Activated T-cell treated with anti-CD3 and anti-CD28 coated beads, Interleukin-2, amount 50 U/mL, for 72 hours (primary cell): Measurements from ENCODE around the gene LATS1. TPM values are rescaled to one million over a fixed set of nuclear protein-coding genes. Genes with fewer than 3 reads are reported as not detected.
"Not testable (repeated sequence)": the region's sequence is repeated elsewhere in the genome, so short reads cannot be mapped to it uniquely, and the experiment has no call there.

ENCODE experiments used
- ATAC-seq, 2 donors: fragments of 150-1000 bp; cut with Tn5 transposase; replicated peaks in 1 of 2; 2 replicates each; pipeline ENCODE4 v1.10.0; 2021; ENCODE audit warnings: moderate library complexity in 2 of 2, mild to moderate bottlenecking in 1 of 2
- DNase-seq, 2 donors: peaks; one replicate each; pipeline ENCODE4 v3.0.0; 2021 to 2022; ENCODE audit warnings: mixed read lengths in 1 of 2
- H3K27ac Mint-ChIP-seq: one replicate; pipeline ENCODE4 v1.8.0; 2022; ENCODE audit warnings: mild to moderate bottlenecking, moderate library complexity, mixed read lengths
- H3K27me3 Mint-ChIP-seq: one replicate; pipeline ENCODE4 v1.8.0; 2022; ENCODE audit warnings: low read depth, mixed read lengths
- H3K36me3 Mint-ChIP-seq, 2 donors: one replicate each; pipeline ENCODE4 v1.8.0; 2022; ENCODE audit warnings: mixed read lengths in 2 of 2, mild to moderate bottlenecking in 1 of 2; ENCODE audit not compliant: insufficient read depth in 2 of 2
- H3K4me1 Mint-ChIP-seq: one replicate; pipeline ENCODE4 v1.8.0; 2022; ENCODE audit warnings: low read depth, mixed read lengths
- H3K4me3 Mint-ChIP-seq, 2 donors: one replicate each; pipeline ENCODE4 v1.8.0; 2022; ENCODE audit warnings: mild to moderate bottlenecking in 2 of 2, mixed read lengths in 2 of 2, moderate library complexity in 2 of 2
- H3K9me3 Mint-ChIP-seq, 2 donors: one replicate each; pipeline ENCODE4 v1.8.0; 2022; ENCODE audit warnings: mixed read lengths in 2 of 2
- total RNA-seq, 2 donors: library from RNA; stranded (reverse); gene quantifications; one replicate each; pipeline ENCODE4 v1.2.3, GENCODE V29; 2022

Gene LATS1
- total RNA-seq, 2 donors from 2014 or later: 24.0 to 24.6 TPM

DNA sequence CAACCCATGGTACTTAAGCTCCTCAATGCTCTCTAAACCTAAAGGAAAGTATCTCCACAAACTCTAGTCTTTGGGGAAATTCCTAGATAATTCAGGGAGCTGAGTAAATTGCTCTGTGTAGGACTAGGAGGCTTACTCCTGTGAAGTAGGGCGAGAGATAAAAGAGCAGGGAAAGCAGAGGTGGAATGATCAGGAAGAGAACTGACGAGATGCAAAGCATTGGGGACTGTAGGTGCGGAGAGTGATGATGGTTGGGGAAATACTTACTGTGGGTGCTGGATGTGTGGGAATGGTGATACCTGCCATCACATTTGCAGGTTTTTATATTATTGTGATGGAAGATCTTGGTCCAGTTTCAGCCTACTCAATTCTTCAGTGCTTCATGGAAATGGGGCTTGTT lies 1.6 kb upstream of the LATS1 start:
- Mint-ChIP-seq H3K9me3 (no peaks in the 10 kb centered on the region), H3K27ac (peak overlapping the region; percentile 35), H3K36me3 (peaks cover 4 to 8% of the 10 kb centered on the region in 2 donors), H3K4me1 (peaks cover 17% of the 10 kb centered on the region), H3K27me3 (no peaks in the 10 kb centered on the region), H3K4me3 (peak overlapping the region; percentile 34 to 39)
- ATAC-seq (no peak), DNase-seq (no peak)

DNA sequence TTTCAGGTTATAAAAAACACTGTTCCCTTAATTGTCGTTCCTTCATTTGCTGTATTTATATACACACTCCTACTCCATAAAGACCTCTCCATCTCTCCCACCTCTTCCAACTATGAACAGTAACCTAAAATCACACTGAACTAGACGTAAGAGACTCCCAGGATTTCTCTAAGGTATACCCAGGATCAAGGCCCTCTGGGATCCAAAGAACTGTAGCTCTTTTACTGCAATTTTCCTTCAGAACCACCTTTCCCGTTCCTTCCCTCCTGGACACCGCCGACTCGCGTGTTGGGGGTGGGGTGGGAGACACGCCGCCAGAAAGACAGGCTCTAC lies 680 bp downstream of the LATS1 start:
- H3K9me3 Mint-ChIP-seq: no peaks in the 10 kb centered on the region
- H3K27me3 Mint-ChIP-seq: no peaks in the 10 kb centered on the region
- DNase-seq: no peak
- peaks cover 23% of the 10 kb centered on the region for H3K4me1 Mint-ChIP-seq
- no peak for ATAC-seq
- H3K4me3 Mint-ChIP-seq: peak overlapping the region; percentile 94 to 100
- peaks cover 4% of the 10 kb centered on the region in 2 donors for H3K36me3 Mint-ChIP-seq
- peak overlapping the region; percentile 98 for H3K27ac Mint-ChIP-seq

DNA sequence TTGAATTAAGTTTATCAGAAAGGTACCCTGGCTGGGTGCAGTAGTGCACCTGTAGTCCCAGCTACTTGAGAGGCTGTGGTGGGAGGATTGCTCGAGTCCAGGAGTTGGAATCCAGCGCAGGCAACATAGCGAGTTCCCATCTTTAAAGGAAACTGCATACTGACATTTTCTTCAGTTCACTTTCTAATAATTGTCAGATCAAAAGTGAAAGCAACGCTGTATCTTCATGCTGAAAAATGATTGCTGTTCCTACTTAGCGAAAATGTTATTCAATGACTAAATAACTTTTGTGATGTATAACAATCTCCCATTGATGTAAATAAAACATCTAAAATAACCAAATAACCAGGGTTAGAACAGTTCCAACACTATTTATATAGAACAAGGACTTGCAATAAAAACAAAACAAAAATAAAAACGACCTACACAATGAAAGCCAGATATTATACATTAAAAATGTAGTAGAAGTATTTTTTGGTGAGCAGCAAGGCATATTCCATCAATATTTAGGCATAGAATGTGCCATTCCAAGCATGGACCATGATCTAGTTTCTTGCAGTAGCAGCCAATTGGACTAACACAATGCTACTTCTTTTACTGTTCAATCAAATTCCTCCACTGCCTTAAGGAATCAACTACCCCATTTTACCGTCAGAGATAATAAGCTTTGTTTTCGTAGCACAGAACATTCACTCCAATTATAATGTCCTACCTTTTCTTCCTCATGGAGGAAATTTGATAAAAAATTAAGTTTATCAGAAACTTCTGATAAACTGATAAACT lies 1.5 kb downstream of the LATS1 start:
- Mint-ChIP-seq H3K36me3 (peaks cover 4% of the 10 kb centered on the region in 2 donors), H3K4me1 (peaks cover 28% of the 10 kb centered on the region), H3K9me3 (no peaks in the 10 kb centered on the region), H3K27me3 (no peaks in the 10 kb centered on the region), H3K27ac (peak overlapping the region; percentile 98), H3K4me3 (peak overlapping the region; percentile 94 to 100)
- ATAC-seq: no peak
- no peak for DNase-seq

DNA sequence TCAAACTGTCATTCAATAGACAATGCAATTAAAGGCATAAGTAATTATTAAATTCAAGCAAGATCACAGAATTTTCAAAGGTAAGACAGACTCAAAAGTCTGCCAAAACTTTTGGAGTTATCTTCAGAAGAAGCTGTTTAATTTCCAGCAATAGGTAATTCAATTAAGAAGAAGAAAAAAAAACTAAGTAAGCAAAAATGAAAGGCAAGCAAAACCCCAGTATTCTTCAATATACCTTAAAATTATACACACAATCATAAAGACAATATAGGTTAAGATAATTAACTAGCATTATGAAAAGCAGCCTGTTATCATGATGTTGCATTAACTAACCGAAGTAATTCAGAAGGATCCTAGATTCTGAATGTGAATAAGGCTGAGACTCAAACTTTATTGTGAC lies 3.5 kb downstream of the LATS1 start:
- Mint-ChIP-seq H3K27me3 (no peaks in the 10 kb centered on the region), H3K9me3 (no peaks in the 10 kb centered on the region), H3K4me3 (peak overlapping the region in 1 of 2 donors; percentile 41), H3K4me1 (peaks cover 44% of the 10 kb centered on the region), H3K27ac (peak overlapping the region; percentile 63), H3K36me3 (peaks cover 4 to 5% of the 10 kb centered on the region in 2 donors)
- ATAC-seq (no peak), DNase-seq (no peak)

DNA sequence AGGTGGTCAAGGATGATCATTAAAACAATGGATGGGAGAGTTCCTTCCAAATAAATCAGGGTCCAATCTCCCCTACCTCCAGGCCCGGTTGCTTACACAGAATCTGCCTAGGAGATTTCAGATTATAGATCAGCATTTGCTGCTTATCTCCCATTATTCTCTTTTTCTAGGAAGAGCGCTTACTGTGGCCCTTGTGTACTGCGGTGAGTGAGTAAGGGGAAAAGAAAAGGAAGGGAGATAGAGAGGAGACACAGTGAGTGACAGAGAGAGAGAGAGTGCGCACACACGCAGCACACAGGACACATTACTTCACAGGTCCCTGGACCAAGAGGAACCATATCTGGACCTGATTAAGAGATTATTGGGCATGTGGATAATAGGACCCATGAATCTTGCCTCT lies 6.2 kb downstream of the LATS1 start:
- Mint-ChIP-seq H3K9me3 (no peaks in the 10 kb centered on the region), H3K4me1 (peaks cover 56% of the 10 kb centered on the region), H3K36me3 (peaks cover 0 to 1% of the 10 kb centered on the region in 2 donors), H3K4me3 (no peak overlapping the region), H3K27ac (no peak overlapping the region), H3K27me3 (no peaks in the 10 kb centered on the region)
- no peak for ATAC-seq
- DNase-seq: no peak

DNA sequence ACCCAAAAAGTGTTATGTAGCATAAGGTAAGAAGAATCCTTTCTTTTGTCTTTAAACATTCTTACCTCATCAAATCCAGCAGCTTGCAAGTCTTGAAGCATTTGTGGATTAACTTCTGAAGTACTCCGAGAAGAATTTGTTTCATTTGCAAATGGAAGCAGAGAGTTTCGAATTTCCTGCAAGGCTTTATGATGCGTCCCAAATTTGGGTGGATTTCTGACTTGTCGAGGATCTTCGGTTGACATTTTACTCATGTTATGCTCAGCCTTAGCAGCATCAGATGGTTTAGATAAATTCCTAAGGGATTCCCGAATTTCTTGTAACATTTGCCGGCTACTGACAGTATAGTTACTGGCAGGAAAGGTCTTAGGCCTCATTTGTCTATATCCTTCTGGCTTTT lies 16.2 kb downstream of the LATS1 start:
- no peaks in the 10 kb centered on the region for H3K9me3 Mint-ChIP-seq
- H3K4me3 Mint-ChIP-seq: no peak overlapping the region
- peaks cover 0 to 2% of the 10 kb centered on the region in 2 donors for H3K36me3 Mint-ChIP-seq
- H3K27ac Mint-ChIP-seq: no peak overlapping the region
- H3K4me1 Mint-ChIP-seq: peaks cover 16% of the 10 kb centered on the region
- no peaks in the 10 kb centered on the region for H3K27me3 Mint-ChIP-seq
- ATAC-seq (no peak), DNase-seq (no peak)

DNA sequence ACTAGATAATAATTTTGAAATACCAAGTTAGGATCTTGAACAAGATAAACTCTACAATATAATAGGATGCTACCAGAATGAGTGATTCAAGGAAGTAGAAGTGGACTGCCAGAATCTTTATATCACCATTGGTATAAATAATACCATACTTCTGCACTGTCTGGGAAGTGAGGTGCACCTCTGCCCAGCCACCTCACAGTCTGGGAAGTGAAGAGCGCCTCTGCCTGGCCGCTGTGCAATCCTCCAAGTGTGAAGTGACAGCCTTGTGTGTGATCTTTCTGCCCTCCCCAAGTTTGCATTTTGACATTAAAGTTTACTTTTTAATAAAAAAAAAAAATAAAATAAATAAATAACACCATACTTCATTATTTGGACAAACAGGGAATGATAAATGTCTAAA lies 18.8 kb downstream of the LATS1 start:
- Mint-ChIP-seq H3K27me3 (no peaks in the 10 kb centered on the region), H3K4me1 (no peaks in the 10 kb centered on the region), H3K9me3 (no peaks in the 10 kb centered on the region), H3K4me3 (no peak overlapping the region), H3K27ac (no peak overlapping the region), H3K36me3 (peaks cover 2 to 3% of the 10 kb centered on the region in 2 donors)
- no peak for ATAC-seq
- DNase-seq: no peak

DNA sequence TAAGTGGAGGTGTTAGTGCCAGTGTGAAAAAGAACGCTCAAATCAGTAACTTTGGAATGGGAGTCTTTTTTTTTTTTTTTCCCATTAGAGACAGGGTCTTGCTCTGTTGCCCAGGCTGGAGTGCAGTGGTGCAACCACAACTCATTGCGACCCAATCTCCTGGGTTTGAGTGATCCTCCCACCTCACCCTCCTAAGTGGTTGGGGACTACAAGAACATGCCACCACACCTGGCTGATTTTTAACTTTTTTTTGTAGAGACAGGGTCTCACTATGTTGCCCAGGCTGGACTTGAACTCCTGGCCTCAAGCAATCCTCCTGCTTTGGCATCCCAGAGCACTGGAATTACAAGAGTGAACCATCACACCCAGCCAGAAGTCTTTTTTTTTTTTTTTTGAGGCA lies 19.7 kb downstream of the LATS1 start:
- DNase-seq (no peak), ATAC-seq (no peak)
- no peak overlapping the region for H3K4me3 Mint-ChIP-seq
- H3K9me3 Mint-ChIP-seq: no peaks in the 10 kb centered on the region
- no peak overlapping the region for H3K27ac Mint-ChIP-seq
- H3K27me3 Mint-ChIP-seq: no peaks in the 10 kb centered on the region
- H3K36me3 Mint-ChIP-seq: peaks cover 2 to 3% of the 10 kb centered on the region in 2 donors
- H3K4me1 Mint-ChIP-seq: no peaks in the 10 kb centered on the region

DNA sequence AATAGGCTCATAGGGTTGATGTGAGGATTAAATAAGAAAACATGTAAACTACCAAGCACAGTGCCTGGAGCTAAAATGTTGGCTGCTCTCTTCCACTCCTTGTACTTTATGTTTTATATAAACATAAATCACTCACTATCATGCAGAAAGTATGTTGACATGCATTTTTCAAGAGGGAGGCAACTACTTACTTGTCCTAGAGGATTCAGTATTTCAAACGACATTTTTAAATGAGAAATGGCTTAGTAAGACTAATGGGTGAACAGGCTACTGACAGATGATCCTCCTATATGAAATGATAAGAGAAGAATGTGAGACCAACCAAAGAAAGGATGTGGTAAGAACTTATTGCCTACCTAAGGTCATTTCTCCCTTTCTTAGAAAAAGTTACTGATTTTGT lies 21.0 kb downstream of the LATS1 start:
- no peaks in the 10 kb centered on the region for H3K9me3 Mint-ChIP-seq
- H3K36me3 Mint-ChIP-seq: peaks cover 3 to 5% of the 10 kb centered on the region in 2 donors
- DNase-seq (no peak), ATAC-seq (no peak)
- no peaks in the 10 kb centered on the region for H3K4me1 Mint-ChIP-seq
- no peak overlapping the region for H3K4me3 Mint-ChIP-seq
- H3K27ac Mint-ChIP-seq: peak overlapping the region; percentile 44
- H3K27me3 Mint-ChIP-seq: no peaks in the 10 kb centered on the region

DNA sequence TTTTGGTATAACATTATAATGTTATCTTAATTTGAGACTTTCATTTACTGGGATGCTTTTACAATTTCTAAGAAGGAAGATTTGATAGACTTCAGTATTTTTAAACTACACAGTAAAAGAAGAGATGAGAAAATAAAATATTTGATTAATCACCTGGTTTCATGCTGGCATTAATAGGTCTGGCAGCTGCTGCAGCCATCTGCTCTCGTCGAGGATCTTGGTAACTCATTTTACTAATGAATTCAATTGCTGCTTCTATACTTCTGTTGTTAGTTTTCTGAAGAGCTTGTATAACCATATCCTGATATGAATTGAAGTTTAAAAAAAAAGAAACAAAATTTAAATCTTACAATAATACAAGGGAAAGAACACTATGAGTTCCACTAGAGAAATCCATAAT lies 23.0 kb downstream of the LATS1 start:
- Mint-ChIP-seq H3K36me3 (peaks cover 2 to 11% of the 10 kb centered on the region in 2 donors), H3K4me3 (no peak overlapping the region), H3K4me1 (no peaks in the 10 kb centered on the region), H3K27ac (no peak overlapping the region), H3K9me3 (no peaks in the 10 kb centered on the region), H3K27me3 (no peaks in the 10 kb centered on the region)
- ATAC-seq (no peak), DNase-seq (no peak)

DNA sequence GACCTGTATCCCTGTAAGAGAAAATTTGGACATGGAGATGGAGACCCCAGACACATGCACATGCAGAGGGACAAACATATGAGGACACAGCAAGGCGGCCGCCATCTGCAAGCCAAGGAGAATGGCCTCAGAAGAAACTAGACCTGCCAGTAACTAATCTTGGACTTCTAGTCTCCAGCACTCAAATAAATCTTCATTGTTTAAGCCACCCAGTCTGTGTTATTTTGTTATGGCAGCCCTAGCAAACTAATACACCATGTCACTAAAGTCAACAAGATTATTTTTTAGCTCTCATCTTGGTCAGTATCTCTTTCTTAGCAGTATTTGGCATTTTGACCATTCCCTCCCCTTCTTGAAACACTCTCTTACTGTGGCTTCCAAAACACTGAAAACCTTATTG lies 26.7 kb downstream of the LATS1 start:
- Mint-ChIP-seq H3K27ac (no peak overlapping the region), H3K36me3 (peaks cover 6 to 18% of the 10 kb centered on the region in 2 donors), H3K27me3 (no peaks in the 10 kb centered on the region), H3K9me3 (no peaks in the 10 kb centered on the region), H3K4me1 (peaks cover 20% of the 10 kb centered on the region), H3K4me3 (no peak overlapping the region)
- ATAC-seq: no peak
- no peak for DNase-seq

DNA sequence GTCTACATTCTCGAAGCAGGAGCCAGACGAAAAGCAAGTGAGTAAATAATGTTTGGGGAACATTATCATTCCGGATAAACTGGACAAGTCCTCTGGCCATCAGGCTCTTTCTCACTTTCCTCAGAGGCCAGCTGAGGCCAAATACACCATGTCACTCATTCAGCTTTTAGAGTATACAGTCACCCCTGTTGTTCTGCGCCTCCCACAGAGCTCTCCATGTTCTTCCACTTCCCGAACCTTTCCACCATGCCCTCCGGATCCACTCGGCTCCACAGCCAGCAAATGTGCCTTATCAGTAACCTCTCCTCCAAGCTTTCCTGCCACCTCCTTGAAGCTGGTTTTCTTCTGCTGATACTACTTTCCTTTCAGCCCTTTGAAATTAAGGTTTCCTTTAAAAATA lies 31.7 kb downstream of the LATS1 start:
- H3K4me1 Mint-ChIP-seq: peaks cover 28% of the 10 kb centered on the region
- no peak overlapping the region for H3K27ac Mint-ChIP-seq
- no peaks in the 10 kb centered on the region for H3K27me3 Mint-ChIP-seq
- DNase-seq (no peak), ATAC-seq (peak in 1 of 2 donors; percentile 1)
- H3K4me3 Mint-ChIP-seq: peak overlapping the region; percentile 22 to 36
- H3K9me3 Mint-ChIP-seq: no peaks in the 10 kb centered on the region
- peaks cover 4 to 20% of the 10 kb centered on the region in 2 donors for H3K36me3 Mint-ChIP-seq

DNA sequence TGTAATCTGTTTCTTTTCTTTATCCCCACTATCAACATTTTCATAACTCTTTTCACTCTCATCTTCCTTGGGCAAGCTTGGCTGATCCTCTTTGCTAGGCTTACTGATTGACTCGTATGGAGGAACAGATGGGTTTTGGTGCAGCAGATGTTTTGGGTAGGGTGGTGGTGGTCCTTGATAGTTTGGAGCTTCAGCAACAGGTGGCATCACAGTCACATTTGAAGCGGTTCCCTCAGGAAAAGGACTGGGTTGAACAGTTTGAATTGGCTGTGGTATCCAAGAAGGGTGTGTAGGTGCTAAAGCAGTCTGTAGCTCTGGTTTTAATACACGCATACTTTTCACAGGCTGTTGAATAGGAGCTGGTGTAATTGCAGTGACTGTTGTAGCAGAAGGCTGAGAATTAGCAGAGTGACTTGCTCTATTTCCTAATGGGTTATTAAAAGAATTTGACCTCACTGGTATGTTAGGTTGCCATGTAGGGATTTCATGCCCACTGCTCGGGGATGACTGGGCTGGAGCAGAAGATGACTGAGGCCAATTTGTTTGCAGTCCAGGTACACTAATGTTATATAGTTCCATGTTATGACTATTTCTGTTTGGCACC lies 34.5 kb downstream of the LATS1 start:
- Mint-ChIP-seq H3K4me3 (no peak overlapping the region), H3K27me3 (no peaks in the 10 kb centered on the region), H3K9me3 (no peaks in the 10 kb centered on the region), H3K27ac (no peak overlapping the region), H3K36me3 (peaks cover 3 to 18% of the 10 kb centered on the region in 2 donors), H3K4me1 (peaks cover 33% of the 10 kb centered on the region)
- DNase-seq (no peak), ATAC-seq (no peak)

DNA sequence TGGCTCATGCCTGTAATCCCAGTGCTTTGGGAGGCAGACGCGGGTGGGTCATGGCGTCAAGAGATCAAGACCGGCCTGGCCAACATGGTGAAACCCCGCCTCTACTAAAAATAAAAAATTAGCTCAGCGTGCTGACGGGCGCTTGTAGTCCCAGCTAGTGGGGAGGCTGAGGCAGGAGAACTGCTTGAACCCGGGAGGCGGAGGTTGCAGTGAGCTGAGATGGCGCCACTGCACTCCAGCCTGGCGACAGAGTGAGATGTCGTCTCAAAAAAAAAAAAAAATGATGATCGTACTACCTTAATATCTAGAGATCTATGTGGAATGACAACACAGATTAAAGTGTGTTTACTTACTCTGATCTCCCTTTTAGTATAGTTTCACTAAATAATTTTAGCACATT lies 36.1 kb downstream of the LATS1 start:
- not testable (repeated sequence) for H3K27me3 Mint-ChIP-seq, H3K27ac Mint-ChIP-seq, DNase-seq, H3K9me3 Mint-ChIP-seq, ATAC-seq, H3K4me3 Mint-ChIP-seq
- H3K36me3 Mint-ChIP-seq: peaks cover 3 to 22% of the 10 kb centered on the region in 2 donors
- H3K4me1 Mint-ChIP-seq: peaks cover 19% of the 10 kb centered on the region
